Measurements from ENCODE around the gene SMIM29. TPM values are rescaled to one million over a fixed set of nuclear protein-coding genes. Genes with fewer than 3 reads are reported as not detected.

Gene SMIM29
- total RNA-seq (ENCODE audit: low replicate concordance), result 14.7 and 44.7 TPM in 2 replicates

GRCh38 chr6:34248727-34249468 is at the start of gene SMIM29:
Gene SMIM29 (minus strand): TSS chr6:34249006. CDS start chr6:34247791, 1,215 bp downstream.
- DNase-seq (ENCODE audit: low read depth), result peak; percentile 93
- H3K4me3 ChIP-seq (ENCODE audit: low read depth, low read length), result peak within 1 kb of the TSS; percentile 90
- TF ChIP-seq CTCF (IDR thresholded peaks at IDR 0.05; ENCODE audit: insufficient read depth, low read length), result peak; percentile 74

DNA sequence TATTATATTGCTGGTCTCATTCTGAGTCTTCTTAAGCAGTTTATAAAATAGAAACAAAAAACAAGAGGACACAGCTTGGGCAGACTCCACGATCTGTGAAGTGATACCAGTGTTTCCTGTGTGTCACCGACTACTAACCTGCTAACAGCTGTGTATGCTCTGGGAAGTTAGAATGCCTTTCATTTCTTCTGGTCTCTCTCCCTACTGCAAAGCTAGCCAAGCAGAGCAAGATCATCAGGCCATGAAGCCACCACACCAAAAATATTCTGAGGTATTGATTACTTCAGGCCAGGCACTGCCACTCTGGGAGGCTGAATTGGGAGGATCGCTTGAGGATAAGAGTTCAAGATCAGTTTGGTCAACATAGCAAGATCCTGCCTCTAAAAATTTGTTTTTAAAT is 46.9 kb upstream of the SMIM29 start:
- TF ChIP-seq CTCF (IDR thresholded peaks at IDR 0.05; ENCODE audit: insufficient read depth, low read length), result no peak
- DNase-seq (ENCODE audit: low read depth), result no peak
- no peak overlapping the region for H3K4me3 ChIP-seq (ENCODE audit: low read depth, low read length)

- no peak for TF ChIP-seq CTCF (IDR thresholded peaks at IDR 0.05; ENCODE audit: insufficient read depth, low read length)
- no peak overlapping the region for H3K4me3 ChIP-seq (ENCODE audit: low read depth, low read length)
- DNase-seq (ENCODE audit: low read depth), result no peak
Observed at GRCh38 chr6:34292954-34293353, 44.1 kb upstream of the SMIM29 start.

GRCh38 chr6:34289137-34289536 is 40.3 kb upstream of the SMIM29 start:
- no peak for DNase-seq (ENCODE audit: low read depth)
- H3K4me3 ChIP-seq (ENCODE audit: low read depth, low read length), result no peak overlapping the region
- no peak for TF ChIP-seq CTCF (IDR thresholded peaks at IDR 0.05; ENCODE audit: insufficient read depth, low read length)

DNA sequence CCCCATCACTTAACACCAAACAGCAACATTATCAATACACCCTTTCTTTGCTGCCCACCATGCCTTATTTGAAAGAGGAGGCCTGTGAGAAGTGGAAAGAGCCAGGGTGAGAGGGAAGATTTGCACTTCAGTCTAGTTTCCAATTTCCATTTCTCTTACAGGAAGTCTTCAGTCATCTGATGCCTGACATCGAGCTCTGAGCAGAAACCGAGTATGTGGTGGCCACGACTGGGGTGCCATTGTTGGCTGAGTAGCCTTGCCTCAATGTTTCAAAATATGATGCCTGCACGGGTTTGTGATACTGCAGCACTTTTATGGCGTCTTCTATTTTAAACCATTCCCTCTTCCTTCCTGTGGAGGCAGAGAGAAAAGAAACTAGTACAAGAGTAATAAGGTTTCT is 39.8 kb upstream of the SMIM29 start:
- no peak overlapping the region for H3K4me3 ChIP-seq (ENCODE audit: low read depth, low read length)
- no peak for DNase-seq (ENCODE audit: low read depth)
- no peak for TF ChIP-seq CTCF (IDR thresholded peaks at IDR 0.05; ENCODE audit: insufficient read depth, low read length)

GRCh38 chr6:34285448-34286164 is 36.8 kb upstream of the SMIM29 start:
- no peak for TF ChIP-seq CTCF (IDR thresholded peaks at IDR 0.05; ENCODE audit: insufficient read depth, low read length)
- DNase-seq (ENCODE audit: low read depth), result no peak
- H3K4me3 ChIP-seq (ENCODE audit: low read depth, low read length), result no peak overlapping the region

All from fibroblast of the aortic adventitia (primary cell).